Adipose tissue (tissue), 3 donors: ENCODE results near the gene APOBEC3C. TPM values are rescaled to one million over a fixed set of nuclear protein-coding genes. Genes with fewer than 3 reads are reported as not detected.
"Not testable (repeated sequence)": the region's sequence is repeated elsewhere in the genome, so short reads cannot be mapped to it uniquely, and the experiment has no call there.

Source experiments
- H3K27ac ChIP-seq: one replicate; pipeline ENCODE4 v1.5.1; 2013; ENCODE audit warnings: low read depth, low read length
- WGBS, 3 donors: extraction: QIAGEN DNeasy Blood & Tissue Kit; methylation state at CpG; one replicate each; pipeline ENCODE4 v1.1.7; 2013; 5-methylcytosine and 5-hydroxymethylcytosine counted together
- polyA plus RNA-seq, 3 donors: library from polyadenylated mRNA; stranded (reverse); fragments of 200-250 nt; gene quantifications; one replicate each; pipeline ENCODE4 v1.2.3, GENCODE V29; 2013
- donor health status: healthy with polysubstance abuse.
- donor health status: Bipolar disorder and iron deficiency.
- donor health status: healthy.

The APOBEC3C gene
- polyA plus RNA-seq, 3 donors: 3.7 to 21.0 (median 6.5) TPM

DNA sequence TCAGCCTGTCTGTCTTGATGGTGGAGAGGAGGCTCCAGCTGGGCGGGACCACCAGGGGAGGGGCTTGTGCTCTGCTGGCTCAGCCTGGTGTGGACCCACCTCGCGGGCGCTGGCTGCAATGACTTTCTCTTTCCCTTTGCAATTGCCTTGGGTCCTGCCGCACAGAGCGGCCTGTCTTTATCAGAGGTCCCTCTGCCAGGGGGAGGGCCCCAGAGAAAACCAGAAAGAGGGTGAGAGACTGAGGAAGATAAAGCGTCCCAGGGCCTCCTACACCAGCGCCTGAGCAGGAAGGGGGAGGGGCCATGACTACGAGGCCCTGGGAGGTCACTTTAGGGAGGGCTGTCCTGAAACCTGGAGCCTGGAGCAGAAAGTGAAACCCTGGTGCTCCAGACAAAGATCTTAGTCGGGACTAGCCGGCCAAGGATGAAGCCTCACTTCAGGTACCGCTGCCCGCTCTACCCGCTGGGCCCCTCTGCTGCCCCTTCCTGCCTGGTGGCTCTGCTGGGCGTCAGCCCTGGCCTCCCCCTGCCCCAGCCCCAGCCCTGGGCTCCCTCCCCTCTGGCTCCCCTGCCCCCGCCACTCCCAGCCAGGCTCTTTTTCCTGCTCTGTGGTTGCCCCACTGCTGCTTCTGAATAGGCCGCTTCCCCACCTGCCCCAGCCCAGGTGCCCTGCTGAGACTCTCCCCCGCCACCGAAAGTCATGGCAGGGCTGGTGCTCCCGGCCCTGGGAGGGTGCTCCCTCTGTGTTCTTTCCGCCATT lies 26.7 kb downstream of the APOBEC3C start, which contains the start of gene APOBEC3F:
Gene APOBEC3F, plus strand, starts transcription at position 327 of the 759 bp plus-strand sequence. Its CDS starts 97 bp downstream, at position 424.
- 0 to 3% (median 1%) methylated on average over 10 to 18 of the region's 21 CpGs for WGBS, 3 donors
- peak within 1 kb of the TSS; percentile 26 for H3K27ac ChIP-seq

DNA sequence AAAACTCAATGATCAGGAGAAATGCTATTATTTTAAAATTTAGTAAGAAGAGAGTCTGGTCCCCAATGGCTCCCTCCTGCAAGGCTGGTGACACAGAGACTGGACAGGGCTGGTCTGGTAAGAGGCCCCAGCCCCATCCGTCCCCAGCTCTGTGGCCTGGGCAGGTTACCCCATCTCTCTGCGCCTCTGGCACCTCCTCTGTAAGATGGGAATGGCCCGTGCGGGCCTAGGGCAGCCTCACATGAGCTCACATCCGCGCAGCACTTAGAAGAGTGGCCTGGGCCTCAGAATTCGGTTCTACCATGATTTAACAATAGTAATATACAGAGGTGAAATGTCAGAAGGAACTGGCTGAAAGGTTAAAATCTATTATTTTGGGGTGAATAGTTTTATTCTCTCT lies 27.9 kb downstream of the APOBEC3C start:
- WGBS, 3 donors: 95 to 98% (median 95%) methylated on average over 7 of the region's 7 CpGs
- H3K27ac ChIP-seq: no peak overlapping the region

DNA sequence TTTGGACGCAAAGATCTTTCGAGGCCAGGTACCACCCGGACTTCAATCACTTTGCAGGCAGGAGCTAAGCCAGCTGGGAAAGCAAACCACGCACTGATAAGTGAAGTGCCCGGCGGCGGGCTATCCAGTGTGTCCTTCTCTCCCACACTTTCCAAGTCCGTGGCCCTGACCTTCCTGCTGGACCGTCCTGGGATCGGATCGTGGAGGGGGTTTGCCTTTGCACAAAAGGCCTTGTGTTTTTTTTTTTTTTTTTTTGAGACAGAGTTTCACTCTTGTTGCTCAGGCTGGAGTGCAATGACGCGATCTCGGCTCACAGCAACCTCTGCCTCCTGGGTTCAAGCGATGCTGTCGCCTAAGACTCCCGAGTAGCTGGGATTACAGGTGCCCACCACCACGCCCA lies 29.0 kb downstream of the APOBEC3C start:
- WGBS, 3 donors: 87 to 96% (median 95%) methylated on average over 14 to 17 of the region's 18 CpGs
- not testable (repeated sequence) for H3K27ac ChIP-seq

DNA sequence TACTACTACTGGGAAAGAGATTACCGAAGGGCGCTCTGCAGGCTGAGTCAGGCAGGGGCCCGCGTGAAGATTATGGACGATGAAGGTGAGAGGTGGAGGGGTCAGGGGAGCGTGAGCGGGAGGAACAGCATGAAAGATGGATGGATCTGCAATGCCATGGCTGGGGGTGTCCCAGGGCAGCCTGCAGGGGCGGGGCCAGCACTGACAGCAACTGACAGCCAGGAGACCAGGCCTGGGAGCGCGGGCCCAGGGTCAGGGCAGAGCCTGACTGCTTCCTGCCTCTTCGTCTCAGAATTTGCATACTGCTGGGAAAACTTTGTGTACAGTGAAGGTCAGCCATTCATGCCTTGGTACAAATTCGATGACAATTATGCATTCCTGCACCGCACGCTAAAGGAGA lies 31.1 kb downstream of the APOBEC3C start:
- WGBS, 3 donors: 78 to 87% (median 87%) methylated on average over 12 to 14 of the region's 14 CpGs
- H3K27ac ChIP-seq: not testable (repeated sequence)

DNA sequence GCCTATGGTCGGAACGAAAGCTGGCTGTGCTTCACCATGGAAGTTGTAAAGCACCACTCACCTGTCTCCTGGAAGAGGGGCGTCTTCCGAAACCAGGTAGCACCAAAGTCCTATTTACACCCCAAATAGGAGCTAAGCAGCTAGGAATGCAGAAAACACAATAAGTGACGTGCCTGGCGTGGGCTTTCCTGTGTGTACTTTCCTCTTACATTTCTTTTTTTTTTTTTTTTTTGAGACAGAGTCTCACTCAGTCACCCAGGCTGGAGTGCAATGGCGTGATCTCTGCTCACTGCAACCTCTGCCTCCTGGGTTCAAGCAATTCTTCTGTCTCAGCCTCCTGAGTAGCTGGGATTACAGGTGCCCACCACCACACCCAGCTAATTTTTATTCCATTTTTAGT lies 35.4 kb downstream of the APOBEC3C start:
- H3K27ac ChIP-seq: not testable (repeated sequence)
- WGBS, 3 donors: 73 to 91% (median 86%) methylated on average over 7 of the region's 7 CpGs

DNA sequence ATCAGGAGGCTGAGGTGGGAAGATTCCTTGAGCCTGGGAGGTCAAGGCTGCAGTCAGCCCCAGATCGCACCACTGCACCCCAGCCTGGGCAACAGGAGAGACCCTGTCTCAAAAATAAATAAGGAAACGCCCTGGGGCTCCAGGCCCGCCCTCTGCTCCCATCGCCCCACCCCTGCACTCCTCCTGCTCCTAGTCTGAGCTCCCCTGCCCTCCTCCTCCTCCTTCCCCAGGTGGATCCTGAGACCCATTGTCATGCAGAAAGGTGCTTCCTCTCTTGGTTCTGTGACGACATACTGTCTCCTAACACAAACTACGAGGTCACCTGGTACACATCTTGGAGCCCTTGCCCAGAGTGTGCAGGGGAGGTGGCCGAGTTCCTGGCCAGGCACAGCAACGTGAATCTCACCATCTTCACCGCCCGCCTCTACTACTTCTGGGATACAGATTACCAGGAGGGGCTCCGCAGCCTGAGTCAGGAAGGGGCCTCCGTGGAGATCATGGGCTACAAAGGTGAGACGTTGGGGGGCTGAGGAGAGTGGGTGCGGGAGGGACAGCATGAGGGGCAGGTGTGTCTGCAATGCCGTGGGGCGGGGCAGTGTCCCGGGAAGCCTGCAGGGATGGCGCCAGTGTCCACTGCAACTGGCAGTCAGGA lies 37.9 kb downstream of the APOBEC3C start:
- WGBS, 3 donors: 68 to 87% (median 85%) methylated on average over 14 to 16 of the region's 18 CpGs

DNA sequence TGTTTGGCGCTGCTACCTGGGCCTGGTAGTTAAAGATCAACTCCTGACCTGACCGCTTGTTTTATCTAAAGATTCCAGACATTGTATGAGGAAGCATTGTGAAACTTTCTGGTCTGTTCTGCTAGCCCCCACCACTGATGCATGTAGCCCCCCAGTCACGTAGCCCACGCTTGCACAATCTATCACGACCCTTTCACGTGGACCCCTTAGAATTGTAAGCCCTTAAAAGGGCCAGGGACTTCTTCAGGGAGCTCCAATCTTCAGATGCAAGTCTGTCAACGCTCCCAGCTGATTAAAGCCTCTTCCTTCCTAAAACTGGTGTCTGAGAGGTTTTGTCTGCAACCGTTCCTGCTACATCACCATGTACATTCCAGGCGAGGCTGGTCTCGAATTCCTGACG lies 41.6 kb downstream of the APOBEC3C start:
- H3K27ac ChIP-seq: no peak overlapping the region

More for the DNA sequence above, 37.9 kb downstream of the APOBEC3C start:
- not testable (repeated sequence) for H3K27ac ChIP-seq

DNA sequence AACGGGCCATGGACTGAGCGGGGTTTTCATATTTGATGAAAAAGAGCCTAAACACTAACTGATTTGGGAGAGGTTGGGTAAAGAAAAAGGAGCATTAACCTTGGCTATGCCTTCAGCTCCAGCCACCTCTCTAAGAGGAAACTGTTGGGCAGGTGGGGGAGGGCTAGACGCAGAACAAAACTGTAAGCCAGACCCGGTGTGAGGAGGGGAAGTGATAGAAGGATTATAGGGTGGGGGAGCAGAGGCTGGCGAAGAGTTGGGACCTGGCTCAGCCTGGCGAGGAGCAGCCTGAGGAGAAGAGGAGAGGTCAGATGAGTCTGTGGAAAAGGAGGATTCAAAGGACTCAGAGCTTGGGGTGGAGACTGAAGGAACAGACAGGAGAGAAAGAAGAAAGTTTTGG lies 47.2 kb downstream of the APOBEC3C start:
- 54 to 56% (median 55%) methylated on average over 6 of the region's 6 CpGs for WGBS, 3 donors
- not testable (repeated sequence) for H3K27ac ChIP-seq

More for the DNA sequence above, 41.6 kb downstream of the APOBEC3C start:
- WGBS, 3 donors: 84 to 93% (median 85%) methylated on average over 11 of the region's 11 CpGs

DNA sequence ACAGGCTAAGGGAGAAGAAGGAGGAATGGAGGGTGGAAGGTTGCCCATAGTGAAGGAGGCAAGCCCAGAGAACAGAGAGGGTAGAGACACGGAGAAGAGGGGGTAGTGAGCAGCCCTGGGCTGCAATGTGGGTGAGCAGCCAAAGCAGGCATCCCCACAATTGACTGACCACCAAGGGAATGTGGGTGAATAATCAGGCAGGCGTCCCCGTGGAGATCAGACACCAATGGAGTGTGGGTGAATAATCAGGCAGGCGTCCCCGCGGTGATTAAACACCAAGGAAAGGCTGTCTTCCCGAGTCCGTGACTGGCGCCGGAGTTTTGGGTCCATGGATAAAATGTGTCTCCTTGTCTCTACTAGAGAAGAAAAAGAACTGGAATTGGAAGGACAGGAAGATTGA lies 47.9 kb downstream of the APOBEC3C start:
- 77 to 90% (median 79%) methylated on average over 10 of the region's 10 CpGs for WGBS, 3 donors
- not testable (repeated sequence) for H3K27ac ChIP-seq

DNA sequence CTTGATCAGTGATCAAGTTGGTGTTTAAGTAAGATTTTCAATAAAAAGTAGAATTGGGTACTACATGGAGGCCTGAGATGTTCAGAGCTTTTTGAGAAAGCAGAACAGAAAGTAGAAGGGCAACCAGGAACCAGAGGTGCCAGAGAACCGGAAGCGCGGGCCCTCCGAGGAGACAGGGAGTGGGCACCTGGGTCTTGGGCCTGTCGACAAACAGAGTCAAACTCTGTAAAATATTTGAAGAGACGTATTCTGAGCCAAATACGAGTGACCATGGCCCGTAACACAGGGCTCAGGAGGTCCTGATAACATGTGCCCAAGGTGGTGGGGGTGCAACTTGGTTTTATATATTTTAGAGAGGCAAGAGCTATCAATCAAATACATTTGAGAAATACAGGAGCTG lies 49.8 kb downstream of the APOBEC3C start:
- WGBS, 3 donors: 72 to 88% (median 87%) methylated on average over 8 of the region's 8 CpGs
- H3K27ac ChIP-seq: not testable (repeated sequence)

DNA sequence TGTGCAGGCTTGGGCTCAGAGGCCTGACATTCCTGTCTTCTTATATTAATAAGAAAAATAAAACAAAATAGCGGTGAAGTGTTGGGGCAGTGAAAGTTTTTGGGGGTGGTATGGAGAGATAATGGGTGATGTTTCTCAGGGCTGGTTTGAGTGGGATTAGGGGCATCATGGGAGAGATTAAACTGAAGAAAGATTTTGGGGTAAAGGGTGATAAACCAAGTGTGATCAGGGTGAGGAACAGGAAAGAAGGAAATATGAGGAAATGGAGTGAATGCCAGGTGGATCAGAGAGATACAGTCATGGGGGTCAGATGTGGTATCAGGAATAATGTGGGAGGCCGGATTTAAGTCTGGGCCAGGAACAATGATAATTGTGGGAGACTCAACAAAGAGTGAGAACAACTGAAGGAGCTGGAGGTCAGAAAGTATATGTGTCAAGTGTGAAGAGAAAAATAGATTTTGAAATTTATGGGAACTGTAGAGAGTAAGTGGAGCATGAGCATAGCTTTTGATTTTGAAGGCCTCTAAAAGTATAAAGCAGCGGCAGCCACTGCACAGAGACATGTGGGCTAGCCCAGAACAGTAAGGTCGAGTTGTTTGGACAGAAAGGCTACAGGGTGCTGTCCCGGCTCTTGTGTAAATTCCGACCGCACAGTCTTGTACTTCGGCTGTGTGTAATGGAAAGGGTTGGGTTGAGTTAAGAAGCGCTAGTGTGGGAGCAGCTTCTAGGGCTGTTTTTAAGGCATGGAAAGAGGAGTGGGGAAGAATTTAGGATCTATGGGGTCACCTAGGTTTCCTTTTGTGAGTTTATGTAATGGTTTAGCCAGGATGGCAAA lies 52.6 kb downstream of the APOBEC3C start:
- H3K27ac ChIP-seq: not testable (repeated sequence)

DNA sequence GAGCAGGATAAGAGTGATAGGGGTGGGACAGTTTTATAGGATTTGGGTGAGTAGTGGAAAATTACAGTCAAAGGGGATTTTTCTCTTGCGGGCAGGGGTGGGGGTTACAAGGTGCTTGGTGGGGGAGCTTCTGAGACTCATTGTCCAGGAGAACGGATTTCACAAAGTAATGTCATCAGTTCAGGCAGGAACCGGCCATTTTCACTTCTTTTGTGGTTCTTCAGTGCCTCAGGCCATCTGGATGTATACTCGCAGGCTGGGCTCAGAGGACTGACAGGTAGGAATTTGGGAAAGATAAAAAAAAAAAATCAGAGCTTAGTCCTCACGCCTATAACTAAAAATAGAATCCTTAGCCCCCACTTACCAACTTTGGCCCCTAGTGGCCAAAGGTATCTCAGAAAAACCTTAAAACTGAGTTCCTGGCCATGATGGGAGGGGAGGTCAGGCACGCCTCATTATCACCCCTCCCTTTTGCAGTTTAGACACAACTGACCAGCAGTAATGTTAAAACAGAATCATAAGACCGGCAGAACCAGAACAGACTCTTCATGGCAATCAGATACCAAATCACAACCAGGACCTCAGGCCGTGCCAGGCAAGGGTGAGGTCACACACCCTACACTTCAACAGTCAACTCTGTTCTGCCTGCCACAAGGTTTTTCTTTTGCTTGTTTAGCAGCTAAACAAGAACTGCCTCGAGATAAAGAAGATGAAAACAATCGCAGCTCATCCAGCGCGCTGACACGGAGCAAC lies 54.2 kb downstream of the APOBEC3C start:
- no peak overlapping the region for H3K27ac ChIP-seq
- 62 to 84% (median 79%) methylated on average over 12 to 13 of the region's 13 CpGs for WGBS, 3 donors

More for the DNA sequence above, 52.6 kb downstream of the APOBEC3C start:
- WGBS, 3 donors: 89 to 94% (median 91%) methylated on average over 9 of the region's 9 CpGs

Other genes starting within 250 kb of the APOBEC3C start
- gene DNAL4, start 220.1 kb upstream of the APOBEC3C start, polyA plus RNA-seq: 10 to 100 TPM; 11.6 to 16.0 (median 14.2) TPM
- gene NPTXR, start 170.2 kb upstream of the APOBEC3C start, polyA plus RNA-seq: 1 to 10 TPM; 2.7 to 3.6 (median 2.7) TPM
- 10 to 100 TPM in 2 of 3 donors, 1 to 10 TPM in 1; 9.6 to 26.3 (median 14.9) TPM for gene CBX6, start 142.0 kb upstream of the APOBEC3C start, polyA plus RNA-seq
- 10 to 100 TPM in 2 of 3 donors, under 1 TPM in 1; 0.46 to 22.4 (median 16.5) TPM for gene APOBEC3A, start 56.6 kb upstream of the APOBEC3C start, polyA plus RNA-seq
- gene APOBEC3B, start 31.9 kb upstream of the APOBEC3C start, polyA plus RNA-seq: 1 to 10 TPM in 1 of 3 donors, under 1 TPM in 2; 0.22 to 1.4 (median 0.59) TPM
- gene APOBEC3D, start 6.9 kb downstream of the APOBEC3C start, polyA plus RNA-seq: 1 to 10 TPM in 1 of 3 donors, under 1 TPM in 2; 0.43 to 2.5 (median 0.62) TPM
- 1 to 10 TPM in 2 of 3 donors, under 1 TPM in 1; 0.94 to 1.7 (median 1.6) TPM for gene APOBEC3F, start 26.6 kb downstream of the APOBEC3C start, polyA plus RNA-seq
- gene APOBEC3G, start 63.0 kb downstream of the APOBEC3C start, polyA plus RNA-seq: 1 to 10 TPM; 2.1 to 9.0 (median 2.9) TPM
- under 1 TPM in 1 of 3 donors, not detected in 2; 0.46 TPM for gene APOBEC3H, start 83.0 kb downstream of the APOBEC3C start, polyA plus RNA-seq
- gene CBX7, start 138.4 kb downstream of the APOBEC3C start, polyA plus RNA-seq: 10 to 100 TPM; 19.5 to 57.2 (median 29.9) TPM
- 10 to 100 TPM in 2 of 3 donors, 1 to 10 TPM in 1; 5.4 to 23.5 (median 18.0) TPM for gene PDGFB, start 230.7 kb downstream of the APOBEC3C start, polyA plus RNA-seq